ENCODE results near the gene MTX1.

Gene MTX1

DNA sequence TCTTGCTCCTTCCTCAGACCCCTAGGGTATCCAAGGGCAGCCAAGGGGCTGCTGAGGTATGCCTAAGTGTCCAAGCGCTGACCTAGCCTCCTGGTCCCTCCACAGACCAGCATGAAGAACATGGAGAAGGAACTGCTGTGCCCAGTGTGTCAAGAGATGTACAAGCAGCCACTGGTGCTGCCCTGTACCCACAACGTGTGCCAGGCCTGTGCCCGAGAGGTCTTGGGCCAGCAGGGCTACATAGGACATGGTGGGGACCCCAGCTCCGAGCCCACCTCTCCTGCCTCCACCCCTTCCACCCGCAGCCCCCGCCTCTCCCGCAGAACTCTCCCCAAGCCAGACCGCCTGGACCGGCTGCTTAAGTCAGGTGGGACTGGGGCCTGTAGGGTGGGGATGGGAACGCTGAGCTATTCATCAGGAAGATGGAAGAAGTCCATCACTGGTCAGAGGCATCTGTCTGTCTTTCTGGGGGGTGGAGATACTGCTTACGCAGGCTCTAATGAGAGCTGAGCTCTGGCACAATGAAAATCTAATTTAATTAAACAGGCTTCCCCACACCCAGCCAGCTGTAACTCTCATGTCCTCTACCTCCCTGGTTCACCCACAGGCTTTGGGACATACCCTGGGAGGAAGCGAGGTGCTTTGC, 33.1 kb upstream of the MTX1 start:
- TF ChIP-seq, protein P1, sequence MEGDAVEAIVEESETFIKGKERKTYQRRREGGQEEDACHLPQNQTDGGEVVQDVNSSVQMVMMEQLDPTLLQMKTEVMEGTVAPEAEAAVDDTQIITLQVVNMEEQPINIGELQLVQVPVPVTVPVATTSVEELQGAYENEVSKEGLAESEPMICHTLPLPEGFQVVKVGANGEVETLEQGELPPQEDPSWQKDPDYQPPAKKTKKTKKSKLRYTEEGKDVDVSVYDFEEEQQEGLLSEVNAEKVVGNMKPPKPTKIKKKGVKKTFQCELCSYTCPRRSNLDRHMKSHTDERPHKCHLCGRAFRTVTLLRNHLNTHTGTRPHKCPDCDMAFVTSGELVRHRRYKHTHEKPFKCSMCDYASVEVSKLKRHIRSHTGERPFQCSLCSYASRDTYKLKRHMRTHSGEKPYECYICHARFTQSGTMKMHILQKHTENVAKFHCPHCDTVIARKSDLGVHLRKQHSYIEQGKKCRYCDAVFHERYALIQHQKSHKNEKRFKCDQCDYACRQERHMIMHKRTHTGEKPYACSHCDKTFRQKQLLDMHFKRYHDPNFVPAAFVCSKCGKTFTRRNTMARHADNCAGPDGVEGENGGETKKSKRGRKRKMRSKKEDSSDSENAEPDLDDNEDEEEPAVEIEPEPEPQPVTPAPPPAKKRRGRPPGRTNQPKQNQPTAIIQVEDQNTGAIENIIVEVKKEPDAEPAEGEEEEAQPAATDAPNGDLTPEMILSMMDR (IDR thresholded peaks at IDR 0.05; ENCODE audit: borderline replicate concordance, control extremely low read depth, extremely low read depth, insufficient read depth, missing control alignments) = no peak
- DNase-seq (ENCODE audit: low spot score) = no peak
- in situ Hi-C loops (cut with MboI; ENCODE audit: low sequenced_read_pairs, unreplicated experiment) = no loop called here

DNA sequence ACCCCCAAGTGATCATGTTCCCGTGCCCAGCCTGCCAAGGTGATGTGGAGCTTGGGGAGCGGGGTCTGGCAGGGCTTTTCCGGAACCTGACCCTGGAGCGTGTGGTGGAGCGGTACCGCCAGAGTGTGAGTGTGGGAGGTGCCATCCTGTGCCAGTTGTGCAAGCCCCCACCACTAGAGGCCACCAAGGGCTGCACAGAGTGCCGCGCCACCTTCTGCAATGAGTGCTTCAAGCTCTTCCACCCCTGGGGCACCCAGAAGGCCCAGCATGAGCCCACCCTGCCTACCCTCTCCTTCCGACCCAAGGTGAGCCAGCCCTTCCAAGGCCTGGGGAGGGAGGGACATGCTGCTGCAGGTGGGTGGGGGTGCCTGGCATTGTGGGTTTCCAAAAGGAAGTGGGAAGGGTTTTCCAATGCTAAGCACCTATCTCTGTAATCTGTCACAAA, 32.5 kb upstream of the MTX1 start:
- TF ChIP-seq, protein P1 (IDR thresholded peaks at IDR 0.05; ENCODE audit: borderline replicate concordance, control extremely low read depth, extremely low read depth, insufficient read depth, missing control alignments) = no peak
- in situ Hi-C loops (cut with MboI; ENCODE audit: low sequenced_read_pairs, unreplicated experiment) = no loop called here
- no peak for DNase-seq (ENCODE audit: low spot score)

DNA sequence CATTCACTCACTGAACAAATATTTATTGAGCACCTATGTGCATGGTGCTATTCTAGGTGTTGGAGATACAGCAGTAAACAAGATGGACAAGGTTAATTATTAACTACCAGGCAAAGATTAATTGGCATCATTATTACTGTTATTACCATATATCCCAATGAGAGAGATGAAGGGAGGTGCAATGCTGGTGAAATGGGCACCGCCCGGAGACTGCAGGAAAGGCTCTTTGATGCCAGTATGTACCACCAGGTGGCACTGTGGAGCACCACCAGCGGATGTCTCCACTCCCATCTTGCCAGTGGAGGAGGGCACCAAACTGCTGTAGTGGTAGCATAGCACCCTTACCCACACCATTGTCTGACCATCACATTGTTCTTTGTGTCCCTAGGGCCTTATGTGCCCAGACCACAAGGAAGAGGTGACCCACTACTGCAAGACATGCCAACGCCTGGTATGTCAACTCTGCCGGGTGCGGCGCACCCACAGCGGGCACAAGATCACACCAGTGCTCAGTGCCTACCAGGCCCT, 31.9 kb upstream of the MTX1 start:
- in situ Hi-C loops (cut with MboI; ENCODE audit: low sequenced_read_pairs, unreplicated experiment) = no loop called here
- TF ChIP-seq, protein P1 (IDR thresholded peaks at IDR 0.05; ENCODE audit: borderline replicate concordance, control extremely low read depth, extremely low read depth, insufficient read depth, missing control alignments) = peak; percentile 75
- peak; percentile 91 for DNase-seq (ENCODE audit: low spot score)

DNA sequence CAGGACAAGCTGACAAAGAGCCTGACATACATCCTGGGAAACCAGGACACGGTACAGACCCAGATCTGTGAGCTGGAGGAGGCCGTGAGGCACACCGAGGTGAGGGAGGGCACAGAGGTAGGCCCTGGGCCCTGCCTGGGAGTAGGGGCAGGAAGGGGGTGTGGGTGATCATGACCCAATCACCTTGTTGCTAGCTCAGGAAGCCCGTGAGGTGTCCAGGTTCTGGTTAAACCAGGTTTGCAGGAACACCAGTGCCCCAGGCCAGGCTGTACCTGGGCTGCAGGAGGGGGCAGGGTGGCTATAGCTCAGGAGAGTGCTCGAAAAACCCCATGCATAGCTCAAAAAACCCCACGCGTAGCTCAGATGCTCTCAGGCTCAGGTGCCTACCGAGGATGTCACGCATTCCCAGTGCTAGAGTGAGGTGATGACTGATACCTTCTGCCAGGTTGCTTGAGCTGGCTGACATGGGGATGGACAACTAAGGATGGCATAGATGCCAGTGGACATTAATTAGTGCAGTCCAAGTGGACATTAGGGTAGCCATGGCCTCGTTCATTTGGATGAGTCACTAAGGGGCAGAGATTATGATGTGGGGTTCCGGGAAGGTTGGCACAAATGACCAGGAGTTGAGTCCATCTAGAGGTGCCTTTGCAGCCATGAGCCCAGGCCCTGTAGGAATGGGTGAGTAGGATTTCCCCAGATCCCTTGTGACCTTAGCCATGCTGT, 31.1 kb upstream of the MTX1 start:
- in situ Hi-C loops (cut with MboI; ENCODE audit: low sequenced_read_pairs, unreplicated experiment) = no loop called here
- TF ChIP-seq, protein P1 (IDR thresholded peaks at IDR 0.05; ENCODE audit: borderline replicate concordance, control extremely low read depth, extremely low read depth, insufficient read depth, missing control alignments) = no peak
- DNase-seq (ENCODE audit: low spot score) = no peak

DNA sequence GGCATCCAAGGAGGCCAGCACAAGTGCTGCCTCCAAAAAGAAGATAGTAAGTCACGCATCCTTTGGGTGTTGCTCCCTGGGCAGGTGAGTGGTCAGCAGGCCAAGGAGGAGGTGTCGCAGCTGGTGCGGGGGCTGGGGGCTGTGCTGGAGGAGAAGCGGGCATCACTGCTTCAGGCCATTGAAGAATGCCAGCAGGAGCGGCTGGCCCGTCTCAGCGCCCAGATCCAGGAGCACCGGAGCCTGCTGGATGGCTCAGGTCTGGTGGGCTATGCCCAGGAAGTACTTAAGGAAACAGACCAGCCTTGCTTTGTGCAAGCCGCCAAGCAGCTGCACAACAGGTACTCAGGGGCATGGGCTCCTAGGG, 30.6 kb upstream of the MTX1 start:
- in situ Hi-C loops (cut with MboI; ENCODE audit: low sequenced_read_pairs, unreplicated experiment) = no loop called here
- TF ChIP-seq, protein P1 (IDR thresholded peaks at IDR 0.05; ENCODE audit: borderline replicate concordance, control extremely low read depth, extremely low read depth, insufficient read depth, missing control alignments) = no peak
- no peak for DNase-seq (ENCODE audit: low spot score)

DNA sequence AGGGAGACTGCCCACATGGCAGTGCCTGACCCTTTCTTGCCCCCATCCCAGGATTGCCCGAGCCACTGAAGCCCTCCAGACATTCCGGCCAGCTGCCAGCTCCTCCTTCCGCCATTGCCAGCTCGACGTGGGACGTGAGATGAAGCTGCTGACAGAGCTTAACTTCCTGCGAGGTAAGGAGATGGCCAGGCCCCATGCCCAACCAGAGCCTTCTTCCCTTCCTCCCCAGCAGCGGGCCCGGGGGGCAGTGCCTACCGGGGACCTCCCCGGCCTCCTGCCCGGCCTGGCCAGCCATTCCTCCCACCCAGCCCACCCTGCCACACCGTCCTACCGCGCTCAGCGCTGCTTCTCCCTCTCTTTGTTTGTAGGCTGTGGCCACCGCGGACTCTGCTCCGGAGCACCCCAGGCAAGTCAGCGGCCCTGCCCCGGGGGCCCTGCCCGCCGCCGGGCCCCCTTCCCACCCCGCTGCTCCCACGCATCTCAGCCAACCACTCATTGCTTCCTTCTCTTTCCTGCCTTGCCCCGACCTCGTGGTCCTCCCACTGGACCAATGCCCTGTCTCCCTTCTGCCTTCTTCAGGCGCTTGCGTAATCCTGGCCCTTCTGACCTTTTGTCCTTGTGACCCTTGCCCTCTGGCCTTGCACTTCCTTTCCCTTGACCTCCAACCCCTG, 29.9 kb upstream of the MTX1 start:
- TF ChIP-seq, protein P1 (IDR thresholded peaks at IDR 0.05; ENCODE audit: borderline replicate concordance, control extremely low read depth, extremely low read depth, insufficient read depth, missing control alignments) = no peak
- DNase-seq (ENCODE audit: low spot score) = no peak
- in situ Hi-C loops (cut with MboI; ENCODE audit: low sequenced_read_pairs, unreplicated experiment) = no loop called here

Data from GM13976 (cell line).